Naive thymus-derived CD4-positive, alpha-beta T cell (primary cell): ENCODE results near the gene ZBTB11. TPM values are rescaled to one million over a fixed set of nuclear protein-coding genes. Genes with fewer than 3 reads are reported as not detected.
A peak's percentile ranks its signal among the peaks of the same experiment; 100 is the strongest.
"Not testable (repeated sequence)": the region's sequence is repeated elsewhere in the genome, so short reads cannot be mapped to it uniquely, and the experiment has no call there.

ENCODE experiments used
- ATAC-seq: fragments of 150-1000 bp; cut with Tn5 transposase; 2 replicates; pipeline ENCODE4 v1.10.0; 2021; ENCODE audit warnings: mild to moderate bottlenecking, moderate library complexity
- CTCF ChIA-PET: fragments of 350-600 bp; sonication (Branson Sonifier 250); formaldehyde crosslinking; loops from one replicate; lab custom pipeline; 2021; ENCODE audit warnings: antibody characterized with exemption; lab: Charles Lee
- POLR2A ChIA-PET: fragments of 350-600 bp; sonication (Branson Sonifier 250); formaldehyde crosslinking; loops from one replicate; lab custom pipeline; 2021; ENCODE audit warnings: antibody characterized with exemption, inconsistent platforms; lab: Charles Lee
- DNase-seq, 9 donors: peaks; one replicate each; pipeline versions ENCODE4 v3.0.0 to v3.0.0-alpha.2; 2020 to 2022; ENCODE audit warnings: mixed read lengths in 1 of 9
- H3K27ac ChIP-seq: one replicate; pipeline ENCODE4 v1.7.0; 2013; ENCODE audit warnings: mild to moderate bottlenecking, low read depth, low read length, moderate library complexity
- H3K27me3 ChIP-seq, 2 donors: one replicate each; pipeline ENCODE4 v1.7.0; 2013; ENCODE audit warnings: low read length in 2 of 2, mild to moderate bottlenecking in 2 of 2, moderate library complexity in 2 of 2; ENCODE audit not compliant: control insufficient read depth in 2 of 2, insufficient read depth in 2 of 2
- H3K36me3 ChIP-seq, 3 experiments: 1 replicate in 2 of 3; 2 replicates in 1 of 3; pipeline ENCODE4 v1.7.0; 2013; ENCODE audit warnings: low read length in 3 of 3, mild to moderate bottlenecking in 3 of 3, moderate library complexity in 1 of 3; ENCODE audit not compliant: insufficient read depth in 3 of 3, control insufficient read depth in 2 of 3
- H3K4me1 ChIP-seq, 2 donors: one replicate each; pipeline ENCODE4 v1.7.0; 2013; ENCODE audit warnings: low read length in 2 of 2, mild to moderate bottlenecking in 2 of 2, moderate library complexity in 1 of 2; ENCODE audit not compliant: control insufficient read depth in 2 of 2, insufficient read depth in 2 of 2
- H3K4me3 ChIP-seq: 2 replicates; pipeline ENCODE4 v1.7.0; 2013; ENCODE audit warnings: mild to moderate bottlenecking, low read length
- H3K9me3 ChIP-seq, 3 experiments: 1 replicate in 2 of 3; 2 replicates in 1 of 3; pipeline ENCODE4 v1.7.0; 2013; ENCODE audit warnings: low read length in 3 of 3; ENCODE audit not compliant: control insufficient read depth in 2 of 3
- H3K27ac Mint-ChIP-seq, 9 donors: one replicate each; pipeline ENCODE4 v1.8.0; 2020 to 2022; ENCODE audit warnings: mixed read lengths in 9 of 9, mild to moderate bottlenecking in 8 of 9, moderate library complexity in 5 of 9, inconsistent platforms in 2 of 9
- H3K27me3 Mint-ChIP-seq, 5 donors: one replicate each; pipeline ENCODE4 v1.8.0; 2021 to 2022; ENCODE audit warnings: mixed read lengths in 5 of 5, mild to moderate bottlenecking in 1 of 5
- H3K36me3 Mint-ChIP-seq, 5 donors: one replicate each; pipeline ENCODE4 v1.8.0; 2020 to 2022; ENCODE audit warnings: mixed read lengths in 5 of 5, mild to moderate bottlenecking in 3 of 5, inconsistent platforms in 1 of 5
- H3K4me1 Mint-ChIP-seq, 7 donors: one replicate each; pipeline ENCODE4 v1.8.0; 2020 to 2022; ENCODE audit warnings: mixed read lengths in 7 of 7, mild to moderate bottlenecking in 3 of 7, inconsistent platforms in 1 of 7
- H3K4me3 Mint-ChIP-seq, 10 donors: one replicate each; pipeline ENCODE4 v1.8.0; 2020 to 2022; ENCODE audit warnings: mild to moderate bottlenecking in 10 of 10, mixed read lengths in 10 of 10, moderate library complexity in 6 of 10, inconsistent platforms in 2 of 10
- H3K9me3 Mint-ChIP-seq, 11 donors: one replicate each; pipeline ENCODE4 v1.8.0; 2020 to 2022; ENCODE audit warnings: mixed read lengths in 11 of 11, mild to moderate bottlenecking in 4 of 11, inconsistent platforms in 1 of 11, moderate library complexity in 1 of 11
- intact Hi-C, 2 donors: fragments of 100-400 bp; cut with micrococcal nuclease; formaldehyde crosslinking; loops; one replicate each; pipeline ENCODE4 v1.15.1; 2023
- polyA plus RNA-seq, 2 donors: library from polyadenylated mRNA; unstranded; fragments of 300-500 nt; fragmentation: Illumina TruSeq; gene quantifications; one replicate each; pipeline ENCODE4 v1.2.3, GENCODE V29; 2021
- total RNA-seq, 6 experiments: library from RNA in 5 of 6; stranded (reverse) in 5 of 6; gene quantifications; 1 replicate in 5 of 6; 2 replicates in 1 of 6; pipeline ENCODE4 v1.2.3 and lab custom pipeline; 2021 to 2026

The ZBTB11 gene
- total and polyA plus RNA-seq, 7 experiments from 2014 or later, result 10.5 to 68.2 (median 52.1) TPM

- no peaks in the 10 kb centered on the region for H3K27me3 ChIP-seq
- no peaks in the 10 kb centered on the region for H3K4me1 ChIP-seq
- H3K9me3 ChIP-seq, result no peaks in the 10 kb centered on the region
- H3K27ac ChIP-seq, result no peak overlapping the region
- no peak overlapping the region for H3K27ac Mint-ChIP-seq
- intact Hi-C loops, result no loop called here
- no peaks in the 10 kb centered on the region for H3K36me3 Mint-ChIP-seq
- H3K27me3 Mint-ChIP-seq, result no peaks in the 10 kb centered on the region
- ATAC-seq (no peak), DNase-seq (peak in 1 of 9 donors; percentile 8)
- no peaks in the 10 kb centered on the region for H3K9me3 Mint-ChIP-seq
- H3K4me3 Mint-ChIP-seq, result no peak overlapping the region
- peaks cover 0 to 5% (median 4%) of the 10 kb centered on the region in 7 donors for H3K4me1 Mint-ChIP-seq
- ChIA-PET CTCF (no interaction called here), POLR2A (no interaction called here)
- H3K4me3 ChIP-seq, result no peak overlapping the region
- no peaks in the 10 kb centered on the region for H3K36me3 ChIP-seq
These were observed 43.7 kb downstream of the ZBTB11 start for GRCh38 chr3:101633186-101633585.

GRCh38 chr3:101632586-101632985, 44.3 kb downstream of the ZBTB11 start:
- H3K9me3 Mint-ChIP-seq, result no peaks in the 10 kb centered on the region
- ATAC-seq (no peak), DNase-seq (peak in 1 of 9 donors; percentile 19)

GRCh38 chr3:101631959-101632358, 45.0 kb downstream of the ZBTB11 start:
- POLR2A ChIA-PET, H3K27ac ChIP-seq, H3K27me3 Mint-ChIP-seq, H3K4me1 Mint-ChIP-seq, CTCF ChIA-PET, H3K27me3 ChIP-seq, H3K4me1 ChIP-seq, H3K36me3 Mint-ChIP-seq, H3K9me3 ChIP-seq, H3K9me3 Mint-ChIP-seq, intact Hi-C loops, H3K4me3 Mint-ChIP-seq, H3K36me3 ChIP-seq, H3K4me3 ChIP-seq, ATAC-seq, H3K27ac Mint-ChIP-seq: not testable (repeated sequence)
- peak in 1 of 9 donors; percentile 15 for DNase-seq

More at GRCh38 chr3:101632586-101632985, 44.3 kb downstream of the ZBTB11 start:
- Histone ChIP-seq H3K4me3 (no peak overlapping the region), H3K27ac (no peak overlapping the region), H3K9me3 (no peaks in the 10 kb centered on the region), H3K4me1 (no peaks in the 10 kb centered on the region), H3K27me3 (no peaks in the 10 kb centered on the region), H3K36me3 (no peaks in the 10 kb centered on the region)
- Mint-ChIP-seq H3K27ac (no peak overlapping the region), H3K27me3 (no peaks in the 10 kb centered on the region), H3K36me3 (no peaks in the 10 kb centered on the region), H3K4me3 (no peak overlapping the region), H3K4me1 (peaks cover 0 to 5% (median 4%) of the 10 kb centered on the region in 7 donors)
- POLR2A ChIA-PET, result no interaction called here
- intact Hi-C loops, result no loop called here
- CTCF ChIA-PET, result no interaction called here

- Mint-ChIP-seq H3K9me3 (no peaks in the 10 kb centered on the region), H3K27ac (no peak overlapping the region), H3K4me3 (no peak overlapping the region), H3K27me3 (no peaks in the 10 kb centered on the region), H3K36me3 (no peaks in the 10 kb centered on the region), H3K4me1 (peaks cover 0 to 2% (median 1%) of the 10 kb centered on the region in 7 donors)
- ATAC-seq (no peak), DNase-seq (no peak)
- Histone ChIP-seq H3K4me1 (no peaks in the 10 kb centered on the region), H3K9me3 (no peaks in the 10 kb centered on the region), H3K36me3 (no peaks in the 10 kb centered on the region), H3K27me3 (no peaks in the 10 kb centered on the region), H3K27ac (no peak overlapping the region), H3K4me3 (no peak overlapping the region)
- CTCF ChIA-PET, result interaction anchor here (0.6 kb wide), 1 partner anchor 384 kb away, joined by 3 read pairs; no protein-coding TSS in a partner anchor
- intact Hi-C loops, result no loop called here
- POLR2A ChIA-PET, result no interaction called here
These were observed 45.7 kb downstream of the ZBTB11 start for GRCh38 chr3:101631098-101631796.

GRCh38 chr3:101629219-101629618, 47.7 kb downstream of the ZBTB11 start:
- H3K4me1 ChIP-seq, result no peaks in the 10 kb centered on the region
- Mint-ChIP-seq H3K36me3 (peaks cover 0 to 3% (median 0%) of the 10 kb centered on the region in 5 donors), H3K27me3 (no peaks in the 10 kb centered on the region), H3K4me3 (no peak overlapping the region), H3K4me1 (no peaks in the 10 kb centered on the region), H3K9me3 (peaks cover 0 to 5% (median 0%) of the 10 kb centered on the region in 11 donors), H3K27ac (no peak overlapping the region)
- H3K4me3 ChIP-seq, result no peak overlapping the region
- H3K27ac ChIP-seq, result no peak overlapping the region
- DNase-seq (peak in 1 of 9 donors; percentile 8), ATAC-seq (no peak)
- H3K27me3 ChIP-seq, result no peaks in the 10 kb centered on the region
- H3K9me3 ChIP-seq, result no peaks in the 10 kb centered on the region
- ChIA-PET CTCF (no interaction called here), POLR2A (interaction anchor here (0.6 kb wide), 1 partner anchor 22 kb away, joined by 3 read pairs; no protein-coding TSS in a partner anchor)
- intact Hi-C loops, result no loop called here
- H3K36me3 ChIP-seq, result no peaks in the 10 kb centered on the region

- no peak overlapping the region for H3K27ac ChIP-seq
- no peaks in the 10 kb centered on the region for H3K4me1 ChIP-seq
- POLR2A ChIA-PET, result interaction anchor here (0.7 kb wide), 1 partner anchor 890 kb away, joined by 4 read pairs; no protein-coding TSS in a partner anchor
- no peaks in the 10 kb centered on the region for H3K36me3 ChIP-seq
- no peaks in the 10 kb centered on the region for H3K9me3 ChIP-seq
- no peaks in the 10 kb centered on the region for H3K27me3 ChIP-seq
- DNase-seq (no peak), ATAC-seq (no peak)
- Mint-ChIP-seq H3K27me3 (no peaks in the 10 kb centered on the region), H3K36me3 (peaks cover 0 to 3% (median 0%) of the 10 kb centered on the region in 5 donors), H3K4me3 (no peak overlapping the region), H3K9me3 (peaks cover 0 to 6% (median 0%) of the 10 kb centered on the region in 11 donors), H3K4me1 (no peaks in the 10 kb centered on the region), H3K27ac (peak overlapping the region in 1 of 9 donors; percentile 30)
- H3K4me3 ChIP-seq, result no peak overlapping the region
- CTCF ChIA-PET, result no interaction called here
- intact Hi-C loops, result no loop called here
These were observed 51.1 kb downstream of the ZBTB11 start for GRCh38 chr3:101625879-101626278.

GRCh38 chr3:101624857-101625256, 52.1 kb downstream of the ZBTB11 start:
- no peak overlapping the region for H3K27ac ChIP-seq
- H3K9me3 Mint-ChIP-seq, result peaks cover 0 to 6% (median 0%) of the 10 kb centered on the region in 11 donors
- H3K9me3 ChIP-seq, result no peaks in the 10 kb centered on the region
- H3K4me3 ChIP-seq, result no peak overlapping the region
- H3K27ac Mint-ChIP-seq, result peak overlapping the region in 1 of 9 donors; percentile 60
- ATAC-seq (no peak), DNase-seq (no peak)
- CTCF ChIA-PET, result no interaction called here
- H3K27me3 Mint-ChIP-seq, result no peaks in the 10 kb centered on the region
- no peaks in the 10 kb centered on the region for H3K4me1 Mint-ChIP-seq
- intact Hi-C loops, result no loop called here
- peaks cover 0 to 3% (median 0%) of the 10 kb centered on the region in 5 donors for H3K36me3 Mint-ChIP-seq
- no peaks in the 10 kb centered on the region for H3K36me3 ChIP-seq
- POLR2A ChIA-PET, result no interaction called here
- no peaks in the 10 kb centered on the region for H3K27me3 ChIP-seq
- H3K4me3 Mint-ChIP-seq, result no peak overlapping the region
- H3K4me1 ChIP-seq, result no peaks in the 10 kb centered on the region
